Activated naive CD4-positive, alpha-beta T cell treated with anti-CD3 and anti-CD28 coated beads for 36 hours (primary cell): Measurements from ENCODE around the gene MYH11. TPM values are rescaled to one million over a fixed set of nuclear protein-coding genes. Genes with fewer than 3 reads are reported as not detected.

Experiments used
- CTCF ChIA-PET: fragments of 350-600 bp; sonication (Branson Sonifier 250); formaldehyde crosslinking; loops from one replicate; lab custom pipeline; 2021; ENCODE audit warnings: antibody characterized with exemption; lab: Charles Lee
- DNase-seq: peaks from one replicate; pipeline ENCODE4 v3.0.0-alpha.2; 2020
- H3K27ac Mint-ChIP-seq: one replicate; pipeline ENCODE4 v1.8.0; 2021; ENCODE audit warnings: mild to moderate bottlenecking, mixed read lengths
- H3K27me3 Mint-ChIP-seq: one replicate; pipeline ENCODE4 v1.8.0; 2021; ENCODE audit warnings: low read depth, mixed read lengths
- H3K36me3 Mint-ChIP-seq: one replicate; pipeline ENCODE4 v1.8.0; 2021; ENCODE audit warnings: low read depth, mixed read lengths
- H3K4me1 Mint-ChIP-seq: one replicate; pipeline ENCODE4 v1.8.0; 2021; ENCODE audit warnings: low read depth, mixed read lengths
- H3K4me3 Mint-ChIP-seq: one replicate; pipeline ENCODE4 v1.8.0; 2021; ENCODE audit warnings: mild to moderate bottlenecking, moderate library complexity, mixed read lengths
- H3K9me3 Mint-ChIP-seq: one replicate; pipeline ENCODE4 v1.8.0; 2021; ENCODE audit warnings: mixed read lengths
- intact Hi-C: fragments of 100-400 bp; cut with micrococcal nuclease; formaldehyde crosslinking; loops from one replicate; pipeline ENCODE4 v1.15.1; 2023
- total RNA-seq, 2 experiments: library from RNA; stranded (reverse); gene quantifications; one replicate each; pipeline ENCODE4 v1.2.3, GENCODE V29; 2021

The MYH11 gene
- total RNA-seq, 2 experiments from 2014 or later = not detected

DNA sequence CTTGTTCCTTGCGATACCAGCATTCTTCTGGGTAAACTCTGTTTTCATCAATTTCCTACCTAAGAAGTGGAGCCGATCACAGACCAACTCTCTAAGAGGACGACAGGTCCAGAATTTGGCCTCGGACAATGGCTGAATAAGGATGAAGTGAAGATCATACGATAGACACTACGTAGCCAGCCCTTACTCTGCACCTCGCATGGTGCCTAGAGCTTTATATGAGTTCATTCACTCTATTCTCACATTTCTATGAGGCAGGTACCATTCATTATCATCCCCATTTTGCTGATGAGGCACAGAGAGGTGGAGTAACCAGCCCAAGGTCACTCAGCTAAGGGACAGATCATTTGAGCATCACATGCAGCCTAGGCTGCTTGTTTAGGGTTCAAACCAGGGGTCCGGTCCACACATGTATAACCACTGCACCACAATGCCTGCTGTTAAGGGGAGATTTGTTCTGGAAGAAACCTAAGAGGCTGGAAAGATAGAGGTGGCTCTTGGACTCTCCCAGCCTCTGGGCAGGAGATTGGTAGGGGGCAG is 78.6 kb downstream of the MYH11 start:
- intact Hi-C loops = no loop called here
- Mint-ChIP-seq H3K27ac (no peak overlapping the region), H3K4me1 (no peaks in the 10 kb centered on the region), H3K36me3 (no peaks in the 10 kb centered on the region), H3K27me3 (no peaks in the 10 kb centered on the region), H3K4me3 (no peak overlapping the region), H3K9me3 (no peaks in the 10 kb centered on the region)
- CTCF ChIA-PET = interaction anchor here (0.9 to 1.3 kb wide), 2 partner anchors 23 to 43 kb away, joined by 4 to 5 read pairs; no protein-coding TSS in a partner anchor
- DNase-seq = no peak

DNA sequence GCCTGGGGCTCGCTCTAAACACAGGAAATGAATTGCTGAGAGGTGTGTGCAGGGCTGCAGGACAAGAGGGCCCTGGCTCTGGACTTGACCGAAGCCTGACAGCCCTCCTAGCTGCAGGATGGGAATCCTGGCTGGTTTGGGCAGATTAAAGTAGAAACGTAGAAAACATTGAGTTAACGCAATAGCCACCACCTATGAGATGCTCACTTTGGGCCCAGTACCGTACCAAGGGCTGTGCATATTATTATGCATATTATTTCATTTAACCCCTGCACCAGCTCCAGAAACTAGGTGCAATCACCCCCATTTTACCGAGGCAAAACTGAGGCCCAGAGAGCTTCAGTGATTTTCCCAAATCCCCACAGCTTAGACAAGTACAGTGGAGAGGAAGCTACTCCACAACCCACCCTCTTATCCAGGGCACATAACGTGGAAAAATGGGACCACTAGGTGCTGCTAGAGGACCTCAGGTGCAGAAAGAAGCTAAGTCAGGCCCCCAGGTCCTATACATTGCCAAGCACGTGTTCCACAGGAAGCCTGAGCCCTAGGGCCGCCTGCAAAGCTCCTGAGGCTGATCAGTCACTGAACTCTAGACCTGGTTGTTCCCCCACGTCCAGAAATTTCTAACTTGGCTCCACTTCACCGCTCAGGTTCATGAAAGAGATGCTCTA is 79.2 kb downstream of the MYH11 start:
- H3K9me3 Mint-ChIP-seq = no peaks in the 10 kb centered on the region
- intact Hi-C loops = no loop called here
- no peak overlapping the region for H3K27ac Mint-ChIP-seq
- no peaks in the 10 kb centered on the region for H3K36me3 Mint-ChIP-seq
- CTCF ChIA-PET = interaction anchor here (0.6 to 1.3 kb wide), 7 partner anchors 18 to 286 kb away, joined by 3 to 5 read pairs (median 3); no protein-coding TSS in a partner anchor
- peak; percentile 46 for DNase-seq
- H3K27me3 Mint-ChIP-seq = no peaks in the 10 kb centered on the region
- H3K4me1 Mint-ChIP-seq = no peaks in the 10 kb centered on the region
- no peak overlapping the region for H3K4me3 Mint-ChIP-seq

DNA sequence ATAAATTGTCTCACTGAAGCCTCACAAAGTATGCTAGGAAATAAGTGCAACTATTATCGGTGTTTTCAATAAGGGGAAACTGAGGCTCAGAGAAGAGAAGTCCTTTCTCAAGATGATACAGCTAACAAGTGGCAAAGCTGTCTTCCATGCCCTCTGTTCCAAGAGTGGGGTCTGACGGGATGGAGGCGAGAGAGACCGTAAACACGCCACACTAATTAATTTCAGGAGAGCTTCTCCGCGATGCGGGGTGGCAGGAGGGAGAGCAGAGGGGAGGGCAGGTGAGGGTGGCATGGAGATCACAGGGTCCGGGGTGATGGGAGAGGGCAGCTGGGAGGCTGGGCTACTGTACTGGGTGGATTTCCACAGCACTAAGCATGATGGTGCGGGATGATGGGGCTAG is 80.3 kb downstream of the MYH11 start:
- no peaks in the 10 kb centered on the region for H3K9me3 Mint-ChIP-seq
- CTCF ChIA-PET = interaction anchor here (0.6 to 0.8 kb wide), 2 partner anchors 46 to 226 kb away, joined by 3 read pairs; no protein-coding TSS in a partner anchor
- intact Hi-C loops = no loop called here
- H3K4me3 Mint-ChIP-seq = no peak overlapping the region
- no peak for DNase-seq
- H3K27ac Mint-ChIP-seq = no peak overlapping the region
- no peaks in the 10 kb centered on the region for H3K36me3 Mint-ChIP-seq
- H3K4me1 Mint-ChIP-seq = no peaks in the 10 kb centered on the region
- no peaks in the 10 kb centered on the region for H3K27me3 Mint-ChIP-seq

- Mint-ChIP-seq H3K4me1 (no peaks in the 10 kb centered on the region), H3K36me3 (no peaks in the 10 kb centered on the region), H3K4me3 (no peak overlapping the region), H3K27ac (no peak overlapping the region), H3K27me3 (no peaks in the 10 kb centered on the region), H3K9me3 (no peaks in the 10 kb centered on the region)
- CTCF ChIA-PET = interaction anchor here (0.6 kb wide), 1 partner anchor 17 kb away, joined by 3 read pairs; no protein-coding TSS in a partner anchor
- intact Hi-C loops = no loop called here
- no peak for DNase-seq
Observed at GRCh38 chr16:15775663-15776304, 81.0 kb downstream of the MYH11 start.

GRCh38 chr16:15775209-15775608 is 81.6 kb downstream of the MYH11 start:
- Mint-ChIP-seq H3K36me3 (no peaks in the 10 kb centered on the region), H3K4me3 (no peak overlapping the region)
- CTCF ChIA-PET = interaction anchor here (0.6 kb wide), 1 partner anchor 16 kb away, joined by 3 read pairs; no protein-coding TSS in a partner anchor

GRCh38 chr16:15773968-15774367 is 82.9 kb downstream of the MYH11 start:
- Mint-ChIP-seq H3K9me3 (no peaks in the 10 kb centered on the region), H3K27ac (no peak overlapping the region), H3K4me3 (no peak overlapping the region), H3K4me1 (no peaks in the 10 kb centered on the region), H3K36me3 (no peaks in the 10 kb centered on the region), H3K27me3 (no peaks in the 10 kb centered on the region)
- DNase-seq = no peak
- intact Hi-C loops = no loop called here
- CTCF ChIA-PET = no interaction called here

More at GRCh38 chr16:15775209-15775608, 81.6 kb downstream of the MYH11 start:
- H3K27ac Mint-ChIP-seq = no peak overlapping the region
- H3K4me1 Mint-ChIP-seq = no peaks in the 10 kb centered on the region
- intact Hi-C loops = no loop called here
- DNase-seq = no peak
- no peaks in the 10 kb centered on the region for H3K9me3 Mint-ChIP-seq
- H3K27me3 Mint-ChIP-seq = no peaks in the 10 kb centered on the region

GRCh38 chr16:15772579-15773293 is 84.1 kb downstream of the MYH11 start:
- no peaks in the 10 kb centered on the region for H3K36me3 Mint-ChIP-seq
- H3K9me3 Mint-ChIP-seq = no peaks in the 10 kb centered on the region
- no peaks in the 10 kb centered on the region for H3K27me3 Mint-ChIP-seq
- no peak overlapping the region for H3K27ac Mint-ChIP-seq
- H3K4me3 Mint-ChIP-seq = no peak overlapping the region
- no peaks in the 10 kb centered on the region for H3K4me1 Mint-ChIP-seq
- no peak for DNase-seq
- intact Hi-C loops = no loop called here
- CTCF ChIA-PET = interaction anchor here (0.6 to 1.0 kb wide), 2 partner anchors 48 to 355 kb away, joined by 3 to 5 read pairs; no protein-coding TSS in a partner anchor

GRCh38 chr16:15771694-15772093 is 85.1 kb downstream of the MYH11 start:
- H3K36me3 Mint-ChIP-seq = no peaks in the 10 kb centered on the region
- intact Hi-C loops = no loop called here
- CTCF ChIA-PET = interaction anchor here (0.6 kb wide), 1 partner anchor 356 kb away, joined by 3 read pairs; no protein-coding TSS in a partner anchor
- no peaks in the 10 kb centered on the region for H3K9me3 Mint-ChIP-seq
- H3K27ac Mint-ChIP-seq = no peak overlapping the region
- H3K4me1 Mint-ChIP-seq = no peaks in the 10 kb centered on the region
- no peaks in the 10 kb centered on the region for H3K27me3 Mint-ChIP-seq
- no peak for DNase-seq
- H3K4me3 Mint-ChIP-seq = no peak overlapping the region

DNA sequence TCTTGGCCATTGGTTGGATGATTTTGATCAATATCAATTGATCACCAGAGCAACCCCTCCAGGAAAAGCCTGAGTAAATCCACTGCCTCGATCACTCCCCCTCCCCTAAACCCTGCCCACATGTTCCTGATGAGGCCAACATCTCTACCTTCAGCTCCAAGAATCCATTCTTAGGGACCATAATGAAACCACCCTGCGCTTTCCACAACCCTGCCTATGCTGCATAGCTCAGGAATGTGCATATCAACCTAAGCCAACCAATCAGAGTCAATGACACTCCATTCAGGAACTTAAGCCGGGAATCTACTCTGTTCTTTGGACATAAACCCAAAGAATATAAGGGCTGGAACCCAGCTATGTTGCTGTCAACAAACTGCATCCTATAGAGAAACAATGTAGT is 86.3 kb downstream of the MYH11 start:
- intact Hi-C loops = no loop called here
- CTCF ChIA-PET = interaction anchor here (0.6 to 1.5 kb wide), 3 partner anchors 52 to 357 kb away, joined by 3 to 5 read pairs (median 3); no protein-coding TSS in a partner anchor
- DNase-seq = no peak
- no peaks in the 10 kb centered on the region for H3K27me3 Mint-ChIP-seq
- no peaks in the 10 kb centered on the region for H3K36me3 Mint-ChIP-seq
- H3K9me3 Mint-ChIP-seq = no peaks in the 10 kb centered on the region
- H3K4me1 Mint-ChIP-seq = no peaks in the 10 kb centered on the region
- no peak overlapping the region for H3K27ac Mint-ChIP-seq
- H3K4me3 Mint-ChIP-seq = no peak overlapping the region

DNA sequence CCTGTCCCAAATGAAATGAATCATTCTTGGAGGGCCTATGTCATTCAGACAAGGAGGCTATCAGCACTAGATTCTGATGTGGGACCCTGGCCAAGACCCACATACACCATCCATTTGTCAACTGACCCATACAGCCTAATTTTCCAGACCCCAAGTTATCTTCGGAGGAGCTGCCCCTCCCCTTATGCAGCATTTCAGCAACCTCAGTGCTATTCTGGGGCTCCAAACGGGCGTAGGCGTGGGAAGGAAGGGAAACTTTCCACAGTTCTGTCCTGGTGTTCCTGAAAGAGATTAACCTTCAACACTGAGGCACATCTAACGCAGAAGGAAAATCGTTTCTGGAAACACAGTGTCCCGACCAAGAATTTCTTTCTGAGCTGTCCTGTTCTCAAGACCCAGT is 86.7 kb downstream of the MYH11 start:
- intact Hi-C loops = no loop called here
- Mint-ChIP-seq H3K36me3 (no peaks in the 10 kb centered on the region), H3K9me3 (no peaks in the 10 kb centered on the region), H3K27ac (no peak overlapping the region), H3K4me1 (no peaks in the 10 kb centered on the region), H3K4me3 (no peak overlapping the region), H3K27me3 (peaks cover 3% of the 10 kb centered on the region)
- CTCF ChIA-PET = interaction anchor here (1.0 to 1.5 kb wide), 2 partner anchors 52 to 358 kb away, joined by 3 read pairs; no protein-coding TSS in a partner anchor
- no peak for DNase-seq

GRCh38 chr16:15769239-15769638 is 87.6 kb downstream of the MYH11 start:
- Mint-ChIP-seq H3K27ac (no peak overlapping the region), H3K27me3 (peaks cover 5% of the 10 kb centered on the region), H3K4me1 (no peaks in the 10 kb centered on the region), H3K9me3 (no peaks in the 10 kb centered on the region), H3K36me3 (no peaks in the 10 kb centered on the region), H3K4me3 (no peak overlapping the region)
- intact Hi-C loops = no loop called here
- DNase-seq = no peak
- CTCF ChIA-PET = interaction anchor here (1.5 kb wide), 1 partner anchor 53 kb away, joined by 3 read pairs; no protein-coding TSS in a partner anchor

- DNase-seq = no peak
- CTCF ChIA-PET = no interaction called here
- no peak overlapping the region for H3K27ac Mint-ChIP-seq
- H3K36me3 Mint-ChIP-seq = no peaks in the 10 kb centered on the region
- no peaks in the 10 kb centered on the region for H3K9me3 Mint-ChIP-seq
- H3K4me3 Mint-ChIP-seq = no peak overlapping the region
- no peaks in the 10 kb centered on the region for H3K4me1 Mint-ChIP-seq
- H3K27me3 Mint-ChIP-seq = peaks cover 5% of the 10 kb centered on the region
- intact Hi-C loops = no loop called here
Observed at GRCh38 chr16:15768201-15768600, 88.6 kb downstream of the MYH11 start.
